ENCODE data around the gene HERC3.

HERC3 gene

DNA sequence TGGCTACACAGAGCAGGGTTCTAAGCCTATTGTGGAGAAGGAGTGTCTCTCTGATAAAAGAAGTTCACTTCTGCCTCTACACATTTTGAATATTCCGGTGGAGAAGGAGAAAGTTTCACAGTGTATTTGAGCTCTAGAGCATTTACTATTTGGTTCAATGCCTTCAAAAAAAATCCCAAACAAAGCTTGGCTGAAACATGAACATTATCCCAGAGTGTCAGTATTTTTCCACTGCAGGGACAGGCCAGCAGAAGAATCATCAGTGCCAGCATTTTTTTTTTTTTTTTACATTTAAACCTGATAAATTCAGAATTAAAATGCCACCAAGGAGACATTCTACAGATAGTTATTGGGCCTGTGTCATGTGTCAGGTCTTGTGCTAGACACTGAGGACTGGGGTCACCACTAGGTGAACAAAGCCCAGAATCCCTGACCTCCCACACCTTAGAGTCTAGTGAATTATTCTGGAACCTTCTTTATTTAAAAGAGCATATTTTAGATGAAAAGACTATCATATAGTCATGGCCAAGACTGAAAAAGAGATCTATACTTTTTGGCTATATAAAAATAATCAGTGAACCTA, 153.4 kb downstream of the HERC3 start:
- no peak for TF ChIP-seq TOX (CRISPR knock-in tag; IDR thresholded peaks at IDR 0.05; ENCODE audit: borderline replicate concordance)
- no peak for TF ChIP-seq TSHZ2 (CRISPR knock-in tag; IDR thresholded peaks at IDR 0.05)

DNA sequence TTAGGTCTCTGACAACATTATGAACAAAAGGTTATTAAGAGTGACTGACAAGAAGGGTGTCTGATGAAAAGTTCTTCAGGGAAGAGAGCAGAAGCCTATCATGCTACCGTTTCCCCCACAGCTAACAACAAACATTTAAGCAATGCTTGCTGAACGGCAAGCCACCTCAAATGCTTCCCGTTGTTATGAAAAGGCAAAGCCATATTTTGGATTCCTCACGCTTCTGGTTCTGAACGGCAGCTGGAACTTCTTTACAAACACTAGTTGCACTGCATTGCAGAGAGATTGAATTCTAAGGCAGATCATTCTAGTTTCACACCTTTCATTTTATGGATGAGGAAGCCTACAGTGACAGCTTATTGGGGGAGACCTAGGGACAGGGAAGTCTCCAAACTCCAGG, 153.9 kb downstream of the HERC3 start:
- ATAC-seq: no peak
- no peak for TF ChIP-seq ZNF565 (CRISPR knock-in tag; conservative IDR thresholded peaks at IDR 0.05; ENCODE audit: low read depth)
- TF ChIP-seq ISL1 (CRISPR knock-in tag; IDR thresholded peaks at IDR 0.05): no peak
- TF ChIP-seq ESRRG (CRISPR knock-in tag; IDR thresholded peaks at IDR 0.05): no peak

More for the DNA sequence above, 153.4 kb downstream of the HERC3 start:
- no peak for ATAC-seq

- no peak for ATAC-seq
- TF ChIP-seq BACH2 (CRISPR knock-in tag; IDR thresholded peaks at IDR 0.05; ENCODE audit: borderline replicate concordance): no peak
Observed at GRCh38 chr4:88747351-88747750, 155.1 kb downstream of the HERC3 start.

DNA sequence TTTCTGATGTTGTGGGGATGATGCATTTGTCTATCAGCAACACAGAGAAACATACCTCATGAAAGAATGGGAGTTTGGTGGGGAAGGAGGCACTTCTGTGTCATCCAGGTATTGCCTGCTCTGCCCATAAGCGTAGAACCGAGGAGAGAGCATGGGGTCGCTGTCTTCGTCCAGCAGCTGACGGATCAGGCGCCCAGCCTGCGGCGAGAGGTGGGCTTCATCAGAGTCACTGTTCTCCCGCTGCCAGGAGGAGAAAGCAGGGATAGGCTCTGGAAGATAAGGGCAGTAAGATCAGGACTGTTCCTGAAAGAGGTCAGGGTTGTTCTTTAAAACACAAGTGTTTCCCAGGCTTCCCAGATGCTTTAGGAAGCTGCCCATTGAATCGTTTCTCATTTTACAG, 158.1 kb downstream of the HERC3 start:
- ATAC-seq: no peak
- TF ChIP-seq ISL1 (CRISPR knock-in tag; IDR thresholded peaks at IDR 0.05) (no peak), BACH2 (CRISPR knock-in tag; IDR thresholded peaks at IDR 0.05; ENCODE audit: borderline replicate concordance) (no peak)
- TF ChIP-seq, protein P1, sequence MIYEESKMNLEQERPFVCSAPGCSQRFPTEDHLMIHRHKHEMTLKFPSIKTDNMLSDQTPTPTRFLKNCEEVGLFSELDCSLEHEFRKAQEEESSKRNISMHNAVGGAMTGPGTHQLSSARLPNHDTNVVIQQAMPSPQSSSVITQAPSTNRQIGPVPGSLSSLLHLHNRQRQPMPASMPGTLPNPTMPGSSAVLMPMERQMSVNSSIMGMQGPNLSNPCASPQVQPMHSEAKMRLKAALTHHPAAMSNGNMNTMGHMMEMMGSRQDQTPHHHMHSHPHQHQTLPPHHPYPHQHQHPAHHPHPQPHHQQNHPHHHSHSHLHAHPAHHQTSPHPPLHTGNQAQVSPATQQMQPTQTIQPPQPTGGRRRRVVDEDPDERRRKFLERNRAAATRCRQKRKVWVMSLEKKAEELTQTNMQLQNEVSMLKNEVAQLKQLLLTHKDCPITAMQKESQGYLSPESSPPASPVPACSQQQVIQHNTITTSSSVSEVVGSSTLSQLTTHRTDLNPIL (CRISPR knock-in tag; IDR thresholded peaks at IDR 0.05; ENCODE audit: low read depth): no peak

DNA sequence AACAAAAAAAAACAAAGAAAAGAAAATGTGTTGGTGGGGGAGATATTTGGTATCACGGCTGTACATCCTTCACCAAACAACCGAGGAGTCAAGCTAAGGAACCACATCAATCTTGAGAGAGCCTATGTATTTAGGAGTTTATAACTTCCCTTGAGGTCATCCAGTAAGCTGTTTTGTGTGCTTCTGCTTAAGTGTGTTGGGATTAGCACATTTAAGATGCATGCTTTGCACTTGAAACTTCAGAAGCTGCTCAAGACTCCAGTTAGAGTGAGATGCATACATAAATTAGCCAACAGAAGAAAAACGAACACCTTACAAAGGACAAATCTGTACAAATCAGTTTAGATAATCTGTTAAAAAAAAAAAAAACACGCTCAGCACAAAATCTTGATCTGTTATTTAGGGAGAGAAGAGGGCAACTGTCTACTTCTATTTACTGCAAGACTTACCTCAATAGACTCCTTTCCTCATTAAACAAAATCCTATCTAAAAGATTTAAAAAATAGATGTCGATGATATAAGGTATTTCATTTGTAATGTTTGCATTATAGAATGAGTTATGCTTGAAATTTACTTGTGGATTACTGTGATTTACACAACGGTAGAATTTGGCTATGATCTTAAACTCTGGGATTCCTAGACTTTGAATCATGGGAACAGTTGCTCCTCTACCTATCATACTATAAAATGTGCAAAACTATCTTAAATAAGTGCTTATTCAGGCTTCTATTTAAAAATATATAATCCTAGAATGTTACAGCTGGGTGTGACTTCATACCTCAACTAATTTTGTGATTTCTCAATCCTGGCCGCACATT, 159.2 kb downstream of the HERC3 start:
- TF ChIP-seq CSRNP3 (CRISPR knock-in tag; IDR thresholded peaks at IDR 0.05) (no peak), ZNF565 (CRISPR knock-in tag; conservative IDR thresholded peaks at IDR 0.05; ENCODE audit: low read depth) (no peak)
- no peak for ATAC-seq

- no peak for ATAC-seq
- no peak for TF ChIP-seq ZFP3 (CRISPR knock-in tag; IDR thresholded peaks at IDR 0.05)
- TF ChIP-seq ESRRG (CRISPR knock-in tag; IDR thresholded peaks at IDR 0.05): no peak
- no peak for TF ChIP-seq TCF4 (CRISPR knock-in tag; IDR thresholded peaks at IDR 0.05; ENCODE audit: borderline replicate concordance)
- no peak for TF ChIP-seq OSR1 (CRISPR knock-in tag; IDR thresholded peaks at IDR 0.05)
- no peak for TF ChIP-seq ZFP30 (CRISPR knock-in tag; IDR thresholded peaks at IDR 0.05)
- TF ChIP-seq, protein P1 (CRISPR knock-in tag; IDR thresholded peaks at IDR 0.05; ENCODE audit: low read depth): no peak
Observed at GRCh38 chr4:88752076-88752463, 159.8 kb downstream of the HERC3 start.

DNA sequence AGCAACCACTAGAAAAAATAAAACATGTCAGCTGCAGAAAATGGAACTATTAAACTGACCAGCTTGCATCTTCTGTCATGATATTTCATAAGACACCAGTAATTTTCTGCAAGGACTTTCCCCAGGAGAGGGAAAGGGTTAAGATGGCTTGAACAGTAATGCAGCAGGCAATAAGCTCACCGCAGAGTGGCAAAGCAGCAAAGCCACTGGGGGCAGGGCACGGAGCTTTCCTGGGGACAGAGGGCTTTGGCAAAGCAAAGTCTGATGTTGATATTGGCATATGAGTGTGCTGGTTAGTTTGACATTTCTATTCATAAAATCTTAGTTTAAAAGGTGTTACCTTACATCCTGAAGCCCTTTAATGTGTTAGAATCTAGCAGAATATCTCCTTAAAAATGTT, 160.5 kb downstream of the HERC3 start:
- TF ChIP-seq TOX (CRISPR knock-in tag; IDR thresholded peaks at IDR 0.05; ENCODE audit: borderline replicate concordance) (no peak), ZC3H10 (CRISPR knock-in tag; IDR thresholded peaks at IDR 0.05) (no peak), BACH2 (CRISPR knock-in tag; IDR thresholded peaks at IDR 0.05; ENCODE audit: borderline replicate concordance) (no peak), ISL1 (CRISPR knock-in tag; IDR thresholded peaks at IDR 0.05) (no peak), TCF4 (CRISPR knock-in tag; IDR thresholded peaks at IDR 0.05; ENCODE audit: borderline replicate concordance) (no peak), RARB (CRISPR knock-in tag; IDR thresholded peaks at IDR 0.05) (no peak), GLIS3 (CRISPR knock-in tag; IDR thresholded peaks at IDR 0.05) (no peak), ZNF565 (CRISPR knock-in tag; conservative IDR thresholded peaks at IDR 0.05; ENCODE audit: low read depth) (no peak), CSDC2 (CRISPR knock-in tag; IDR thresholded peaks at IDR 0.05) (no peak), ARNTL (CRISPR knock-in tag; IDR thresholded peaks at IDR 0.05; ENCODE audit: borderline replicate concordance, low read depth) (no peak), ZFP30 (CRISPR knock-in tag; IDR thresholded peaks at IDR 0.05) (no peak), OSR1 (CRISPR knock-in tag; IDR thresholded peaks at IDR 0.05) (no peak)
- TF ChIP-seq, protein P2, sequence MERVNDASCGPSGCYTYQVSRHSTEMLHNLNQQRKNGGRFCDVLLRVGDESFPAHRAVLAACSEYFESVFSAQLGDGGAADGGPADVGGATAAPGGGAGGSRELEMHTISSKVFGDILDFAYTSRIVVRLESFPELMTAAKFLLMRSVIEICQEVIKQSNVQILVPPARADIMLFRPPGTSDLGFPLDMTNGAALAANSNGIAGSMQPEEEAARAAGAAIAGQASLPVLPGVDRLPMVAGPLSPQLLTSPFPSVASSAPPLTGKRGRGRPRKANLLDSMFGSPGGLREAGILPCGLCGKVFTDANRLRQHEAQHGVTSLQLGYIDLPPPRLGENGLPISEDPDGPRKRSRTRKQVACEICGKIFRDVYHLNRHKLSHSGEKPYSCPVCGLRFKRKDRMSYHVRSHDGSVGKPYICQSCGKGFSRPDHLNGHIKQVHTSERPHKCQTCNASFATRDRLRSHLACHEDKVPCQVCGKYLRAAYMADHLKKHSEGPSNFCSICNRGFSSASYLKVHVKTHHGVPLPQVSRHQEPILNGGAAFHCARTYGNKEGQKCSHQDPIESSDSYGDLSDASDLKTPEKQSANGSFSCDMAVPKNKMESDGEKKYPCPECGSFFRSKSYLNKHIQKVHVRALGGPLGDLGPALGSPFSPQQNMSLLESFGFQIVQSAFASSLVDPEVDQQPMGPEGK (CRISPR knock-in tag; IDR thresholded peaks at IDR 0.05; ENCODE audit: borderline replicate concordance): no peak
- TF ChIP-seq, protein P1 (CRISPR knock-in tag; IDR thresholded peaks at IDR 0.05; ENCODE audit: low read depth): no peak
- no peak for ATAC-seq

Measured in SK-N-SH treated with all-trans-retinoic acid at 6 μM for 48 hours (cell line).